H1 (cell line): ENCODE data around the gene ELANE. TPM values are rescaled to one million over a fixed set of nuclear protein-coding genes. Genes with fewer than 3 reads are reported as not detected.

Experiments
- CHD7 ChIP-seq: fragments of 300-600 bp; sonication (generic); IDR thresholded peaks from 2 replicates; pipeline ENCODE4 v1.7.1; 2012; ENCODE audit warnings: low read length, moderate library complexity, mild to moderate bottlenecking, inconsistent platforms; ENCODE audit not compliant: insufficient replicate concordance
- KDM4A ChIP-seq: IDR thresholded peaks from one replicate; pipeline ENCODE4 v1.7.1; 2012; ENCODE audit warnings: low read depth, mild to moderate bottlenecking, moderate library complexity, low read length, inconsistent platforms; ENCODE audit not compliant: severe bottlenecking
- polyA plus RNA-seq, 7 experiments: library from polyadenylated mRNA; depleted of rRNA in 3 of 7; stranded (reverse) in 5 of 7; unstranded in 2 of 7; fragments of >200 nt in 5 of 7; fragments of 200-250 nt in 2 of 7; gene quantifications; 1 replicate in 5 of 7; 2 replicates in 1 of 7; 4 replicates in 1 of 7; pipeline versions ENCODE4 v1.2.1 to v1.2.3, GENCODE V29; 2011 to 2013; ENCODE audit warnings: missing spikeins in 2 of 7, mixed read lengths in 2 of 7
- total RNA-seq: library from RNA; stranded (reverse); fragmentation: NEBNext Ultra II Directional; extraction: Animal tissue kit (Norgen Biotek cat#: 25700); gene quantifications from 2 replicates; pipeline ENCODE4 v1.2.1, GENCODE V29; 2021

The ELANE gene
- total and polyA plus RNA-seq, 2 of the 8 experiments (the other 6 are each of a cell fraction or from before 2014, with no cell fraction given), result not detected

GRCh38 chr19:902093-902370 lies 49.9 kb downstream of the ELANE start (continued):
- no peak for TF ChIP-seq CHD7
- no peak for TF ChIP-seq KDM4A
